DMS53 (cell line): ENCODE results near the gene DAZL.

Experiments used
- DNase-seq: peaks from one replicate; lab custom pipeline; 2025; lab: John Stamatoyannopoulos, UW

The DAZL gene

DNA sequence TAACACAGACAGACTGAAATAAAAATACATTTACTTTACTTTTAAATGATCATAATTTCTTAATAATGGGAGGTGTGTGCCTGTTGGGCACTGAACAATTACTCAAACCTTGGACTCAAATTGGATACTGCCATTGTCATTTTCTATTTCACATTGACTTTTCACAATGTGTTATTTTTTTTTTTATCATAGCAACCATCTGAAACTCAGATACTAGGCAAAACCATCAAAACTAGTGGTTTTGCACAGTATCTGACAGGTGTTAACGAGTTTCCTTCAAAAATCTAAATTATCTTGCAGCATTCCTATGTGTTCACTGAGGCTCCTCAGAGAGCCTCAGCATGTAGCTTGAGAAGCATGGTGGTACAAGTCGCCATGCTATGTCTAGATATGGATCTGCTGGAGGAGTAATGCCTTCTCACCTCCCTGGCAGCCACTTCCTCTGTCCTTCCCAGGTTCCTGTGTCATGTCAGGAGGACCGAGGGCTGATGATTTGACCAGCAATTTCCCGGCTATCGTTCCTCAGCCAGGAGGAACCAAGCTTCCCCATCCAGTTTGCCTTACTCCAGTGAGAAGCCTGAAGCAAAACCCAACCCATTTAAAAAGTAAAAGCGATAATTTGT, 61.9 kb downstream of the DAZL start:
- DNase-seq = no peak

DNA sequence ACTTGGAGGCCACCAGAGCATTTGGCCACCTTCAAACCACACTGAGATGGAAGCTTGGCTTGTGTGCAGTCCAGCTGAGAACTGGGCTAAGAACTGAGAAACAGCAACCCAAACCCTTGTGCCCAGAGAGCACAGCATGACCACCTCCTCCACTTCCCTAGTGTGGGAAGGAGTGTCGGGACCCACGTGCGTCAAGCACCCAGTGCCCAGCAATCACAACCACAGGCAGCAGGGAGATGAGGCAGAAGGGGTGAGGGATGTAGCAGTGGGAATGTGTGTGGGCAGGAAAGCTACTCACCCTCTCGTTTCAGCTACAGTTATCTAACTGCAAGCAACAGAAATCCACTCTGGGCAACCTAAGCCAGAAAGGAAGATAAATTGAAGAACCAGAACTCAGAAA, 66.7 kb downstream of the DAZL start:
- DNase-seq = no peak

DNA sequence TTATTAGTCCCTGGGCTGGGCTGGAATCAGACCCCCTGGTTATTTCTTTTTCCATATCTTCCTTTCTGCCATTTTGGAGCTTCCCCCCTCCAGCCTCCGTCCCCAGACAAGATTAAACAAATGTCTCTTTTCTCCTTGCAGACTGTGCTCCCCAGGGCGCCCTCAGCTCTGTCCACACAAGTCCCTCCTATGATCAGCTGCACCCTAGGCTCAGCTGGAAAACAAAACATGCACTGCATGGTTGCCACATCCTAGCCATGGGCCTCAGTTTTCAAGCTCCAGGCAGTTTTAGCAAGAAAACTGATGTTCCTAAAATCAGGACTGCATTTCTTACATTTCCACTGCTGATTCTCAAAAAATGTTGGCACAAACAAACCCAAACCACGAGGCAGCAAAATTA, 68.2 kb downstream of the DAZL start:
- DNase-seq = no peak
